ENCODE measurements around the gene BAZ1B.

Gene BAZ1B

GRCh38 chr7:73436031-73436929 lies 85.8 kb downstream of the BAZ1B start (continued):
- no peak for TF ChIP-seq ZNF8 (CRISPR knock-in tag; IDR thresholded peaks at IDR 0.05)
- TF ChIP-seq POU6F1 (CRISPR knock-in tag; IDR thresholded peaks at IDR 0.05; ENCODE audit: borderline replicate concordance, low read depth) = no peak
- TF ChIP-seq BACH2 (CRISPR knock-in tag; IDR thresholded peaks at IDR 0.05; ENCODE audit: borderline replicate concordance) = no peak

- ATAC-seq = no peak
Measured at GRCh38 chr7:73435471-73436009, 86.6 kb downstream of the BAZ1B start.

More at GRCh38 chr7:73435471-73436009, 86.6 kb downstream of the BAZ1B start:
- TF ChIP-seq TCF4 (CRISPR knock-in tag; IDR thresholded peaks at IDR 0.05; ENCODE audit: borderline replicate concordance) (no peak), ISL1 (CRISPR knock-in tag; IDR thresholded peaks at IDR 0.05) (no peak), CREB5 (CRISPR knock-in tag; IDR thresholded peaks at IDR 0.05; ENCODE audit: low read depth) (no peak), CSDC2 (CRISPR knock-in tag; IDR thresholded peaks at IDR 0.05) (no peak), PPARA (CRISPR knock-in tag; IDR thresholded peaks at IDR 0.05; ENCODE audit: borderline replicate concordance) (no peak), ZC3H10 (CRISPR knock-in tag; IDR thresholded peaks at IDR 0.05) (no peak), ZFP30 (CRISPR knock-in tag; IDR thresholded peaks at IDR 0.05) (no peak), TOX (CRISPR knock-in tag; IDR thresholded peaks at IDR 0.05; ENCODE audit: borderline replicate concordance) (no peak), ARNTL (CRISPR knock-in tag; IDR thresholded peaks at IDR 0.05; ENCODE audit: borderline replicate concordance, low read depth) (no peak), BACH2 (CRISPR knock-in tag; IDR thresholded peaks at IDR 0.05; ENCODE audit: borderline replicate concordance) (no peak), ZNF8 (CRISPR knock-in tag; IDR thresholded peaks at IDR 0.05) (no peak), SNAI2 (CRISPR knock-in tag; IDR thresholded peaks at IDR 0.05) (no peak), ZFP3 (CRISPR knock-in tag; IDR thresholded peaks at IDR 0.05) (no peak), POU6F1 (CRISPR knock-in tag; IDR thresholded peaks at IDR 0.05; ENCODE audit: borderline replicate concordance, low read depth) (no peak), PATZ1 (CRISPR knock-in tag; IDR thresholded peaks at IDR 0.05; ENCODE audit: borderline replicate concordance) (no peak), OSR1 (CRISPR knock-in tag; IDR thresholded peaks at IDR 0.05) (no peak), TSHZ2 (CRISPR knock-in tag; IDR thresholded peaks at IDR 0.05) (no peak), CSRNP3 (CRISPR knock-in tag; IDR thresholded peaks at IDR 0.05) (no peak)

All from SK-N-SH treated with all-trans-retinoic acid at 6 μM for 48 hours (cell line).